Astrocyte of the hippocampus (primary cell): Measurements from ENCODE around the gene SPARC.

Experiments
- DNase-seq: peaks from one replicate; pipeline ENCODE4 v3.0.0; 2011; ENCODE audit warnings: low read depth, low spot score

The SPARC gene

DNA sequence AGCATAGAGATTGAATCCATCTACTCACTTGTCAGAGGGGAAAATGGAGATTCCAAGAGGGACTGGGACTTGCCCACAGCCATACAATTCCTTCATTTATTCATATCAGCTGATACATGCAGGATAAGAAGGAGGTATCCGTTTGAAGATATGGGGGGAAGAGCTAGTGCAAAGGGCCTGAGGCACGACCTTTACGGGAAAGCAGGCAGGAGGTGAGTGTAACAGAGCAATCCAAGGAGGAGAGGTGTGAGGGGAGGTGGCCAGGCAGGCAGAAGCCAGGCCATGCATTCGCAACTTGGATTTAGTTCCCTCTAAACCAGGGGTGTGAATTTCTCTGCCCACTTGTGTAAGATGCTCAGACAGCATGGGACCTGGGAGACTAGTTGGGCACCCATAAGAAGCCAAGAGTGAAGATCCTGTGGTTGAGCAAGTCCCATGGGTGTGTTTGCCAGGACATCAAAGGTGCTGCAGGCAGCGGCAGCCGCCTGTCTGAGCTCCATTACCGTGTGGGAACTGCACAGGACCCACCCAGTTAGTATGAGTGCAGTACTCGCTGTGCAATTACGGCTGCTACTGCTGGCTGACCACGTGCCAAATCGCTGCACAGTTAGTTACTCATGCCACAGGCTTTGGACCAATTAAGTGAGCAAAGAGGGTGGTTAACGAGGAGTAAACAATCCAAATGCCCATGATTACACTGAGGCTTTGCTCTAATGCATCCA lies 64.2 kb downstream of the SPARC start:
- DNase-seq = peak; percentile 59

DNA sequence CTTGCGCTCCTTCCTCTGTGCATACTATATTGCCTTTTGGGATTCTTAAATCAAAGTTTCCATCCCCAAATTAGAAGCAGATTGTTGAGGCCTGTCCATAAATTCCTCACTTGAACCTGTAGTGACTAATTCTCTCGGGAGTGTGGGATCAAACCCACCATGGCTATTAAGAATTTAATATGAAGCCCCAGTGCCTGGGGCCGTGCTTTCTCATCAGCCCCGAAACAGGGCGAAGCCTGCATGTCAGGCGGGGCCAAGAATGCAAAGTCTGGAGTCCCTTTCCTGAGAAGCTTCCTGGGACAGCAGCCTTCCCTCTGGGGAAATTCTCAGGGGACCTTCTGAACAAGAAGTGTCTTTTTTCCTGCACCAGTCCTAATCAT lies 66.3 kb downstream of the SPARC start:
- DNase-seq = no peak

DNA sequence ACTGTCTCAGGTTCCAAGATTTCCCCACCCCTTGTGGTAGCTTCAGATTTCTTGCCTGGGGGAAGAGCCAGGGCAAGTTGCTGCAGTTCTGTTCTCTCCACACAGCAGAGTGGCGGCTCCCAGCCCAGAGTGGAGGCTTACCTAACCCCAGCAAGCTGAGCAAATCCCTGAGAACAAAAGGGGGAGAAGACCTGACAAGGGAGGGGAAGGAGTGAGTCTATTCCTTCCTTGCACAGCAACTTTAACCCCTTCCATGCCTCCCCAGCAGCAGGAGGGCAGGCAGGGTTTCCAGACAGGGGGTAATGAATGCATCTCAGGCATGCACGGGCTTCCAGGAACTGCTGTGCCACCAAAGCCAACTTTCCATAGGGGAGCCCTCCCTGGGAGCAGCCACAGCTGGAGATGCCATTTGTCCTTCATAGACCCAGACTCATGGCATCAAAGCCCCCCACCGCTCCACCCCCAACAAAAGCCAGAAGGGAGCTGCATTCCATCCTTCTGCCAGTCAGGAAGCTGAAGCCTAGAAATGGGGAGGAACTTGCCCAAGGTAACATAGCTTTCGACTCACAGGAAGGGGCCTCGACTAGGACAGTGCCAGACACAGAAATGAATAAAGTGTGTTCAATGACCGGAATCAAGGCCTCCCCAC lies 66.8 kb downstream of the SPARC start:
- DNase-seq = peak; percentile 60

DNA sequence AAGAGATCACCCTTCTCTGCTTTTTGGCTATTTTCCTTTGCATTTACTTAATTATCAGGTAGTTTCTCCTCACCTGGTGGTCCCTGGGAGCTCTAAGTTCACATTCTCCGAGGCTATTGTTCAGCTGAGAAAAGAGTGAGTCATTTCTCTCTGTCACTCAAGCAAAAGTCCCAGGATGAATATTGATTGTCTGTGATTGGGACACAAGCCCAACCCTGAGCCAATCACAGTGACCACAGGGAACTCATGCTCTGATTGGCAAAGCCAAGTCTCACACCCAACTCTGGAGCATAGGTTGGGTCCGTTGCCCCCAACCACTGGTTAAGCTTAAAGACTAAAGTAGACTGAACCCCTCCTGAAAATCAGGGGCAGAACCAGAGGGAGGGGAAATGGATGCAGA lies 67.8 kb downstream of the SPARC start:
- no peak for DNase-seq

DNA sequence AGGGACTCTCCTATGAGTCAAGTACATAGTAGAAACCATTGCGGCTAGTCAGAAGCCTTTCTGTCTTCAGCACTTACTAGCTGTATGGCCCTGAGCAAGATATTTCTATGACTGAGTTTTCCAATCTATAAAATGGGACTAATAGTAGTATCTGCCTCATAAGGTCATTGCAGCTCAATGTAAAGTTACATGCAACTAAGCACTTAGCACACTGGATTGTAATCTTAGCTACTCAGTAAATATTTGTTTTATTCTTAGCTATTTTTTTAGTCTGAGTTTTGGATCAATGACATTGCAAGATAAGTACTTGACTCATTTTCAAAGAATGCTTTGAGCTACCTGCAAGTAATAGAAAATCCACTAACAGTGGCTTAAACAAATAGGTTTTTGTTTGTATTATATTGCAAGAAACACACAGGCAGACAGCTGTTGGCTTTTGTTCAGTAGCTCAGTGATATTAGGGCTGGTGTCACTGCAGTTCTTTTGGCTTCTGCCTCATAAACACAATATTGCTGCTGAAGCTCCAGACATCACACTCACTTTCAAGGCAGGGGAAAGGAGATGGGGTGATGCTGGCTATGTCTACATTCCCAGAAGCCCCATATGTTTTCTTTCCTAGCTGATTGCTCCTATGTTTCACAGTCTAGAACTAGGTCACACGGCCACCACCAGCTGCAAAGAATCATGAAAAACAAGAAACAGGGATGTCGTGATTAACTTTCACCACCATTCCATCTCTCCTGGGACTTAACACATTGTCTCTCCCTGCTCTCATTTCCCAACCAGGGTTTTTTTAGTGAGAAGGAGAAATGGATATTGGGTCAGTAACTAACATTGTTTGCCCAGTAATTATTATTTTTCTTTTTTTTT lies 68.6 kb downstream of the SPARC start:
- DNase-seq = no peak

DNA sequence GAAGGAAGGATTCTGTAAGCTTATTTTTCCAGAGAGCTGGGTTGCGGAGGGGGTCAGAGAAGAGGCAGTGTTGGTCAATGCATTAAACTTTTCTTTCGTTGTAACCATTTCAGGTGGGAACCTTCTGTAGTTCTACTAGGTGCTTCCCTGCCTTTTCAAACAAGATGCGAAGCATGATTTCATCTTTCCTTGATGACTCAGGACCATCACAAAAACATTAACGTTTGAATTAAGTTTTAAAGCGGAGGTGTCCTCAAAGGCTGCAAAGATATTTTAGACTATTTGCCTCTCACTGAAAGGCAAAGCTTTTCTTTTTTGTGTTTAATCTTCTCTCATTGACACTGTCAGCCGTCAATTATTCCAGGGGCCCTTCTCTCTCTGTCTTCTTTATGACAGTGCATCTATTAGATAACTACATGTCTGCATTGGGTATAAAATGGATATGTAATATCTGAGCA lies 69.3 kb downstream of the SPARC start:
- no peak for DNase-seq

DNA sequence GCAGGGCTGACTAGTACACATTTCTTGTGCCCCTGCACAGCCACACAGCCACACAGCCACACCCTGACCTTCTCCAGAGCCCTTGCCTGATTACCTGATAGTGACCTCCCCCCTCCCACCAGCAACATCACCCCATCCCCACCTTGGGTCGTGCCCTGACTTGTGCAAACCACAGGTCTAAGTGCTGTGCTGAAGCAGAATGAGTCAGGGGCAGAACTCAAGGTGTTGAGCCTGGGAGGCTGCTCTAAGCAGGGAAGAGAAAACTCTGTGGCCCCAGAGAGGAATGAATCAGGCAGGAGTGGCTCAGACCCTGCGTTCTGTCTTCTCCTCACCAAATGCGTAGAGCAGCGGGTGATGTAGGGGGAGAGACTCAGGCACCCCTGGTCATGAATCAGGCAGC lies 71.3 kb downstream of the SPARC start:
- no peak for DNase-seq

DNA sequence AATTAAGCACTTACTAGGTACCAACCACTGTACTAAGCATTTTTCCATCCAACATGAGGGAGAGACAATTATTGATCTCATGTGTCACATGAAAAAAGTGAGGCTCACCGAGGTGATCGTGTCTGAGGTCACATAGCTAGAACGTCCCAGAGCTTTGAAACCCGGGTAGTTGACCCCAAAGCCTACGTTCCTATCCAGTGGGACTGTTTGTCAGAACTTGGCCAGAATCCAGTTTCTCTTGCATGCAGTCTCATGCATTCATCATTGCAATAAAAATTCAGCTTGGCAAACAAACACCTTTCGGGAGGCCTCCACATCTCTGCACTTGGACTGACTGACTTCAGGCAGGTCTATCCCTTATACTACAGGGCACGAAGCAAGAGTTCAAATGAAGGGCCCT lies 72.2 kb downstream of the SPARC start:
- no peak for DNase-seq

DNA sequence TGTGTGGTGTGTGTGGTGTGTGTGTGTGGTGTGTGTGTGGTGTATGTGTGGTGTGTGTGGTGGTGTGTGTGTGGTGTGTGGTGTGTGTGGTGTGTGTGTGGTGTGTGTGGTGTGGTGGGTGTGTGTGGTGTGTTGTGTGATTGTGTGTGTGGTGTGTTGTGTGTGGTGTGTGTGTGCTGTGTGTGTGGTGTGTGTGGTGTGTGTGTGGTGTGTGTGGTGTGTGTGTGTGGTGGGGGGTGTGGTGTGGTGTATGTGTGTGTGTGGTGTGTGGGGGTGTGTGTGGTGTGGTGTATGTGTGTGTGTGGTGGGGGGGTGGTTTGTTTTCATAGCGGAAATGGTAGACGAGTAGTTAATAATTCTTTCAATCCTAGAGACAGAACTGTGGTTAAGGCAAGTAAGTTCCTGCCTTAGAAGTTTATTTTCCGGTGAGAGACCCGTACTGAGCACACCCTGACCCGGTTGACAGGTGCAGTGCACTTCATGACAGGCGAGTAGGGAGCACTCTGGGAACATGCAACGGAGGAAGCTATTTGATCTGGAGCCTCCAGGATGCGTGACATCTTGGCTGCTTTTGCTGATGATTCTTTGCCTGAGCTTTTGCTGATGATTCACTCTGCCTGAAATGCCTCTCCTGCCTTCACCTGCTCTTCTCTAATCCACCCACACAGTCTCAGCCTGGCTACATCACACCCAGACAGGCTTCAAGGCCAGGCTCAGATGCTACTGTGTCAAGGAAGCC lies 73.9 kb downstream of the SPARC start:
- DNase-seq = no peak

DNA sequence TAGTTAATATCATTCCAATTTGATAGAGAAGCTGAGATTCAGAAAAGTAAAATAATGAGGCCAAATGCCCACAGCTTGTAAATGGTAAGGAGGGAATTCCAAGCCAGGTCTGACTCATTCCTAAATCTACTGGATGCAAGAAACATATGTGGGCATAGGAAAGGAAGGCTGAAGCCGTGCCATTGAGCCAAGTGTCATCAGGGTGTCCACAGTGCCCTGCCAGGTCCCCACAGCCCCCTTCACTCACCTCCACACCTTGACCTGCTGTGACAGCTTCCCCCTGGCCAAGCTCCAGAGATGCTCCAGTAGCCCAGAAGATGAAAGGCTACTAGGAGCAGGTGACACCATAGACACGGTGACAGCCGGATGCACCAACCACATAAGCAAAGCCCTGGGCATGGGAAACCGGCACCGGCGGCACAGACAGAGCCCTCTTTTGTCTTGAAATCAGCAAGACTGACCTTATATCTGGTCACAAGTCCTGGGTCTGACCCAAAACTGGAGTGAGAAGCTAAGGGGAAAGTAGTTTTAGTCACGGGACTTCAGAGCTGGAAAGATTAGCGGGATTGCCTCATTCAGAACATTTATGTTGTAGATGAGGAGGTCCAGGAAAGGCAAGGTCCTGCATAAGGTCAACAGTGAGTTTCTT lies 75.5 kb downstream of the SPARC start:
- DNase-seq = no peak
